OCI-LY3 (cell line): ENCODE measurements around the gene CREBL2.
A peak's percentile ranks its signal among the peaks of the same experiment; 100 is the strongest.
"Not testable (repeated sequence)": the region's sequence is repeated elsewhere in the genome, so short reads cannot be mapped to it uniquely, and the experiment has no call there.

Source experiments
- H2AFZ ChIP-seq: fragments of 200-600, 300-600 bp; shearing (Covaris generic); 2 replicates; pipeline ENCODE4 v1.6.0; 2014; ENCODE audit warnings: antibody characterized with exemption, low read depth, low read length
- H3K27ac ChIP-seq: fragments of 200-600, 300-600 bp; sonication (generic); 2 replicates; pipeline ENCODE4 v1.5.1; 2014; ENCODE audit warnings: mild to moderate bottlenecking, low read length, moderate library complexity, mixed read lengths
- H3K27me3 ChIP-seq: fragments of 200-600, 300-600 bp; sonication (generic); 2 replicates; pipeline ENCODE4 v1.6.1; 2014; ENCODE audit warnings: low read depth, low read length, mixed read lengths
- H3K36me3 ChIP-seq: fragments of 200-600, 300-600 bp; sonication (generic); replicated peaks from 2 replicates; pipeline ENCODE3; 2014; ENCODE audit warnings: low read depth, low read length, mixed read lengths
- H3K4me1 ChIP-seq: fragments of 300-600, 200-600 bp; sonication (generic); 2 replicates; pipeline ENCODE4 v1.6.1; 2014; ENCODE audit warnings: low read length, mixed read lengths
- H3K4me2 ChIP-seq: fragments of 200-600, 300-600 bp; sonication (generic); 2 replicates; pipeline ENCODE4 v1.6.1; 2014; ENCODE audit warnings: low read length, mixed read lengths
- H3K4me3 ChIP-seq: fragments of 300-600, 200-600 bp; sonication (generic); 2 replicates; pipeline ENCODE4 v1.5.1; 2014; ENCODE audit warnings: antibody characterized with exemption, mild to moderate bottlenecking, low read length, moderate library complexity
- H3K79me2 ChIP-seq: fragments of 300-600, 200-600 bp; shearing (Covaris generic); 2 replicates; pipeline ENCODE4 v1.6.1; 2014; ENCODE audit warnings: mild to moderate bottlenecking, low read length, mixed read lengths
- H3K9ac ChIP-seq: fragments of 300-600, 200-600 bp; shearing (Covaris generic); 2 replicates; pipeline ENCODE4 v1.6.0; 2014; ENCODE audit warnings: mild to moderate bottlenecking, low read length, moderate library complexity
- H3K9me3 ChIP-seq: fragments of 200-600, 300-600 bp; shearing (Covaris generic); 2 replicates; pipeline ENCODE4 v1.6.1; 2014; ENCODE audit warnings: low read length, mixed read lengths; ENCODE audit not compliant: insufficient read depth
- H4K20me1 ChIP-seq: fragments of 200-600, 300-600 bp; sonication (generic); 2 replicates; pipeline ENCODE4 v1.6.1; 2016; ENCODE audit warnings: low read length, mixed read lengths; ENCODE audit not compliant: insufficient read depth
- CTCF ChIP-seq: fragments of 200-600, 300-600 bp; sonication (generic); IDR thresholded peaks from 2 replicates; pipeline ENCODE4 v1.5.1; 2014; ENCODE audit warnings: antibody characterized with exemption, low read length, low read depth
- EZH2phosphoT487 ChIP-seq: fragments of 200-600 bp; shearing (Covaris generic); IDR thresholded peaks from 2 replicates; pipeline ENCODE4 v1.6.1; 2018; ENCODE audit warnings: antibody characterized with exemption, mixed run types, low read depth

Gene CREBL2

GRCh38 chr12:12646483-12647072 is 34.9 kb downstream of the CREBL2 start:
- H3K9me3 ChIP-seq, result peaks cover 14% of the 10 kb centered on the region; the same call in 1 of the 2 replicates
- H3K4me1 ChIP-seq, result peaks cover 28% of the 10 kb centered on the region
- H3K4me2 ChIP-seq, result peak overlapping the region; percentile 72
- no peak overlapping the region for H3K4me3 ChIP-seq
- H3K36me3 ChIP-seq, result peaks cover 9% of the 10 kb centered on the region
- H3K27me3 ChIP-seq, result no peaks in the 10 kb centered on the region
- H3K79me2 ChIP-seq, result no peaks in the 10 kb centered on the region
- H3K9ac ChIP-seq, result no peak overlapping the region
- peaks cover 3% of the 10 kb centered on the region; the same call in 1 of the 2 replicates for H4K20me1 ChIP-seq
- TF ChIP-seq EZH2phosphoT487, result no peak
- no peak for TF ChIP-seq CTCF
- H3K27ac ChIP-seq, result no peak overlapping the region
- no peak overlapping the region for H2AFZ ChIP-seq

- H3K4me2 ChIP-seq, result no peak overlapping the region
- H3K9ac ChIP-seq, result no peak overlapping the region
- peaks cover 9% of the 10 kb centered on the region for H3K36me3 ChIP-seq
- H3K4me3 ChIP-seq, result no peak overlapping the region
- no peaks in the 10 kb centered on the region for H3K27me3 ChIP-seq
- H3K79me2 ChIP-seq, result no peaks in the 10 kb centered on the region
- no peak overlapping the region for H3K27ac ChIP-seq
- peaks cover 3% of the 10 kb centered on the region; the same call in 1 of the 2 replicates for H4K20me1 ChIP-seq
- TF ChIP-seq EZH2phosphoT487, result no peak
- TF ChIP-seq CTCF, result no peak
- H3K9me3 ChIP-seq, result peaks cover 14% of the 10 kb centered on the region; the same call in 1 of the 2 replicates
- H2AFZ ChIP-seq, result no peak overlapping the region
- peaks cover 23% of the 10 kb centered on the region for H3K4me1 ChIP-seq
Measured at GRCh38 chr12:12648284-12648683, 36.6 kb downstream of the CREBL2 start.

- peaks cover 17% of the 10 kb centered on the region for H3K4me1 ChIP-seq
- no peaks in the 10 kb centered on the region for H3K27me3 ChIP-seq
- TF ChIP-seq EZH2phosphoT487 (no peak), CTCF (no peak)
- no peak overlapping the region for H3K27ac ChIP-seq
- no peak overlapping the region for H3K4me2 ChIP-seq
- no peaks in the 10 kb centered on the region for H3K79me2 ChIP-seq
- H3K36me3 ChIP-seq, result peaks cover 9% of the 10 kb centered on the region
- no peak overlapping the region for H3K4me3 ChIP-seq
- no peak overlapping the region for H2AFZ ChIP-seq
- H4K20me1 ChIP-seq, result peaks cover 3% of the 10 kb centered on the region; the same call in 1 of the 2 replicates
- H3K9me3 ChIP-seq, result peaks cover 14% of the 10 kb centered on the region; the same call in 1 of the 2 replicates
- H3K9ac ChIP-seq, result no peak overlapping the region
Measured at GRCh38 chr12:12648951-12649650, 37.4 kb downstream of the CREBL2 start.

- no peak for TF ChIP-seq CTCF
- TF ChIP-seq EZH2phosphoT487, result no peak
- H3K27me3 ChIP-seq, result 0 out of 2 replicates have a peak, but pooled peaks cover 4% of the 10 kb centered on the region
- peaks cover 4% of the 10 kb centered on the region for H3K36me3 ChIP-seq
- no peak overlapping the region for H3K27ac ChIP-seq
- H2AFZ ChIP-seq, result no peak overlapping the region
- no peak overlapping the region for H3K9ac ChIP-seq
- H3K4me1 ChIP-seq, result peaks cover 5% of the 10 kb centered on the region
- peaks cover 14% of the 10 kb centered on the region; the same call in 1 of the 2 replicates for H3K9me3 ChIP-seq
- no peak overlapping the region for H3K4me2 ChIP-seq
- no peak overlapping the region for H3K4me3 ChIP-seq
- H4K20me1 ChIP-seq, result no peaks in the 10 kb centered on the region
- no peaks in the 10 kb centered on the region for H3K79me2 ChIP-seq
Measured at GRCh38 chr12:12651752-12652151, 40.1 kb downstream of the CREBL2 start.

GRCh38 chr12:12652704-12653103 is 41.0 kb downstream of the CREBL2 start:
- H2AFZ ChIP-seq, H3K4me2 ChIP-seq, H3K36me3 ChIP-seq, H3K27me3 ChIP-seq, H3K27ac ChIP-seq, H3K79me2 ChIP-seq, H4K20me1 ChIP-seq, H3K4me1 ChIP-seq, H3K9ac ChIP-seq, H3K4me3 ChIP-seq: not testable (repeated sequence)
- peaks cover 14% of the 10 kb centered on the region; the same call in 1 of the 2 replicates for H3K9me3 ChIP-seq
